GM21737 (cell line): Measurements from ENCODE around the gene RPS21.

ENCODE experiments used
- ATAC-seq: cut with Tn5 transposase; IDR thresholded peaks from one replicate; pipeline ENCODE4 v1.9.1; 2021; ENCODE audit warnings: mild to moderate bottlenecking, moderate library complexity; ENCODE audit not compliant: unreplicated experiment

Gene RPS21

DNA sequence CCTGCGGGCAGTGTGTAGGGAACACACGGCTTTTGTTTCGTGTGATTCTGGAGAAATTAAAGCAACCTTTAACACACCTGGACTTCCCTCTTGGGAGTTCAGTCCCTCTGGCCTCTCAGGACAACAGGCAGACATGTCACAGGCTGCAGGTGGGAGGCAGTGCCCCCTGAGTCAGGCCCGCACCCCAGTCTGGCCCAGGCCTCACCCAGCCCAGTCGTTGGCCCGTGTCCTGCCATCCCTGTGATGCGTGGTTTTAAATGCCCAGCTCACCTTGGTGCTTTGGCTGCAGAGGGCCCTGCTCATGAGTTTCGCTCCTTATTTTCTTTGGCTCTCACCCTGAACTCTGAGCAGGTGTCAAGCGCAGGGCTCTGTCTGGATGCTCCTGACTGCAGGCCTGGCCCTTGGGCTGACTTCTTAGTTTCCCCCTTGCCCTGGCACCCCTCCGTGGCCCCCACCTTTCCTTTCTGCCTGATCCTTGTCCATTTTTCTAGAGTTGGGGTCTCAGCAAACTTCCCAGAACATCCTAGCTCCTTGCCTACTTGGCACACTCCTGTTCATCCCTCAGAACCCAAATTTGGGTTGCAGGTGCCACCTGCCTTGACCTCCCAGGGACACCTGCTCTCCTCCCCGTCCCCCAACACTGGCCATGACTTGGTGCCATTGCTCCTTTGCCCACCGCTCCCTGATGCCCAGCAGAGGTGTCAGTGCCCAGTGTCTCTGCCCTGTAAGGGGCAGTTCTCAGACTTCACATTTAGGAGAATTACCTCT lies 22.4 kb downstream of the RPS21 start:
- no peak for ATAC-seq

GRCh38 chr20:62409931-62410745 lies 23.2 kb downstream of the RPS21 start:
- ATAC-seq: no peak

DNA sequence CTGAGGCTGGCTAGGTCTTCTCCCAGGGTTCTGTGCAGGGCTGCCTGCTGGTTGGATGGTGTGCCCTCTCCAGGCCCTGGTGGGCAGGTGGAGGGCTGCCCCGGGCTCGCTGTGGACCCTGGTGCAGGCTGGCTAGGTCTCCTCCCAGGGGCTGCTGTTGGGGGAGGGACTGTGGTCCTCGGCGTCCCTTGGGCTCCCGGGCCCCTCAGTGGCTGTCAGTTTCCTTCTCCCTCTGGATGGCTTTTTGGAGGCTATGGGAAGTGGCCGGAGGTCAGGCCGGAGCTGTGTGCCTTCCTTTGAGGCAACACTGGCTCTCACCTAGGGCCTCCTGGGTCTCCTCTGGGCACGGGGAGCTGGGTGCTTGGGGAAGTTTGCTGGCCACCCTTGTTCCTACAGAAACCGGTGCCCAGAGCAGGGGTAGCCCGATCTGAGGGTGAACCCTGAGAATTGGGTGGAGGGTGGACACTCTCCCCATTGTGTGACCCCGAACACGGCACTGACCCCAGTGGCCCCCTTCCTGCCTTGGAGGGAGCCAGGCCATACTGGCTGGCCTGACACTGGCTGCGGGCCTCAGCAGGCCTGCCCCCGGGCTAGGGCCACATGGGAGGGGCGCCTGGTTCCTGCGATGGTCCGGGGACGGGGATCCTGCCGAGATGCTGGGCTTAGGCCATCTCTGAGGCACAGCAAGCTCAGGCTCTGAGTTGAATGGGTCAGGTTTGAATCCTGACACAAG lies 24.0 kb downstream of the RPS21 start:
- no peak for ATAC-seq

DNA sequence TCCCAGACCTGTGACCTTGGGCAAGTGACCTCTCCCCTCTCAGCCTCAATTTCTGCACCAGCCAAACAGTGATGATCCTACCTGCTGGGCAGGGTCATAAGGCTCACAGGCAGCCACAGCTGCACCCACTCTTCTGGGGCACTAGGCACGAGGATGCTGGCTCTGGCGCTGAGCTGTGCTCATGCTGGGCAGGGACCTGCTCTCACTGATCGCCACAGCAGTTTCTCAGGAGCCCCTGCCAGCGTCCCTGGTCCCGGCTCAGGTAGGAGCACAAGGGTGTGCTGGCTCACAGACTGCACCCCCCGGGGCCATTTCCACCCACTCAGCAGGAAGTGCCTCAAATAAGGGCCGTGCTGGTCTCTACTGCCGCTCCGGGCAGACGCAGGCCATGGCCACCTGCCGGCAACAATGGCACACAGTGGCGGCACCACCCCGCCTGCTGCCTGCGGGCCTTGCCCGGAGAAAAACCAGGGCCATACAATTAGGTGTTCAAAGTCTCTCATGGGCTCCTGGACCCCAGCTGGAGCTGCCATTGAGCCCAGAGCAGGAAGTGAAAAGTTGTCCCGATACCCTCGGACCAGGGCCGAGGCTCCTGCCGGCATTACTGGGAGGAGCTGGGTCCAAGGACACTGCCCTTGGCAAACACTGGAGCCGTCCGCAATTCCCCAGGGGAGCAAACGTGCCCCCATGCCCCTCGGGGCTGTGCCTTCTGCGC lies 24.7 kb downstream of the RPS21 start:
- no peak for ATAC-seq

GRCh38 chr20:62412194-62413024 lies 25.5 kb downstream of the RPS21 start:
- no peak for ATAC-seq

DNA sequence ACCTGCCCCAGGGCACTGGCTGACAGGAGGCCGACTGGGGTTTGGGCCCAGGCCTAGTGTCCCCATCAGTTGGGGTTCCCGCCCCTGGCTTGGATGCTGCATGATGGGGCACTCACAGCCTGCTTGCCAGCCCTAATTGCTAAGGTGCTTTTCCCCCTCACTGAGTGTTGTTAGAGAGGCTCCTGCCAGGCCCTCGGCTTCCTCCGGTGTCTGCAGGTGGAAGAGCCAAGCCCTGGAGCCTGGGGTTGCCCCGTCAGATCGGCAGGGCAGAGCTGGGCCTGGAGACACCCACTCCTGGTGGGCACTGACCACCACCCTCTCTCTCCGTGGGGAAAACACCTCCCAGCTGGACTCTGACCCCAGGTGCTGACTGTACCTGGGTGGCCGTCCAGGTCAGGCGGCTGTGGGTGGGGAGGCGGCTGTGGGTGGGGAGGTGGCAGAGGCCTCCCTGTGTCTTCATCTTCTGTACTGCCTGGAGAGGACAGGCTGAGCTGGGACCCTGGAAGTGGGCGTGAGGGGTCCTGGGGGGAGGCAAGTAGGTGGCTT lies 26.2 kb downstream of the RPS21 start:
- no peak for ATAC-seq

DNA sequence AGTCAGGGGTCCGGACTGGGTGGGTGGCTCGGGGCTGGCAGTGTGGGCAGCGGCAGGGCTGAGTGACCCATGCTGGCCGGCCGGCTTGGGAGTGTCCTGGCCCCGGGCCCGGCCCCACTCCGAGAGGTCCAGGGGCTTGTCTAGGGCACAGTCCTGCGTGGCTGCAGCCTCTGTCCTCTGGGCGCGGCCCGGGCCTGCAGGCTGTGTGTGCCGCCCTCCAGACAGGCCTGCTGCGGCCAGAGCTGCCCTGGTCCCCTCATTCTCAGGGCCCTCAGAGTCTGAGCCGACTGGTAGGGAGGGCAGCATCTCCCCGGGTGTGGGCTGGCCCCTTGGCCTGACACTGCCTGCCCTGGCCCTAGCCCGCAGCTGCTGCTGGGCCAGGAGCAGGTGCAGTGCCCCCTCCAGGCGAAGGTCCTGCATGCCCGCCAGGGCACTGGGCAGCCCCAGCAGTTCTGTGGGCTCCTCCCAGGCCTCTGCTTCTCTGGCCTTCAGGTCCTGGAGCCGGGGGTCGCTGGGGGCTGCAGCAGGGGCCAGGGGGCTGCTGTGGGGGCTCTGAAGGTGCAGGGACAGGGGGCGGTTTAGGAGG lies 27.1 kb downstream of the RPS21 start:
- no peak for ATAC-seq

DNA sequence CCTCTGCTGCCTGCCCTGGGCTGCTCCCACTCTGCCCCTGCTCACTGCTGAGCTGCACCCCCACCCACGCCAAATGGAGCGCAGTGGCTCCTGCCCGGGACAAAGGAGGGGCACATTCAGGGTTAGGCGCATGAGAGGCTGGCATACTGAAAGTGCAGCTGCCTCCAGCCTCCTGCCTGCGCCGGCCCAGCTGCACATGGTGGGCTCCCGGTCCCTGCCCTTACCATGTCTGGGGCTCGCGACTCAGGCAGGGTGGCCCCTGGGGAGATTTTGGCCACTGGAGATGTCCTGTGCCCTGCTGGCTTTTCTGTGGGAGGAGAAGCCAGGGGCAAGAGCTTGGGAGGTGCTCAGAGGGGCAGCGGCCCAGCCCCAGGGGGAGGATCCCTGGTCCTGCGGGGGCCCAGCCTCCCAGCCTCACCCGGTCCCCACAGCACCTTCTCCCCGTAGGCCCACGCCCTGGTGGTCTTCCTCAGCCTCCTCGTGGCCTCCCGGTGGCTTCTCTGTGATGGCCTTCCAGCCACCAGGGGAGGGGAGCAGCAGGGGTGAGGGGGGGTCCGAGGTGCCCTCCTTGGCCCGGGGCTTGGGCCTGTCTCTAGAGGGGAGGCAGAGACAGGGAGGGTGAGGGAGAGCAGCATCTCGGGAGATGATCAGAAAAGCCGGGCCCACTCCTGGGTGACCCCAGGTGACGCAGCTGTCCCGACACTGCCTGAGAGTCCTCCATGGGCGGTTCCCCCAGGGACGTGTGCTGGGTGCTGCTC lies 28.6 kb downstream of the RPS21 start:
- no peak for ATAC-seq

DNA sequence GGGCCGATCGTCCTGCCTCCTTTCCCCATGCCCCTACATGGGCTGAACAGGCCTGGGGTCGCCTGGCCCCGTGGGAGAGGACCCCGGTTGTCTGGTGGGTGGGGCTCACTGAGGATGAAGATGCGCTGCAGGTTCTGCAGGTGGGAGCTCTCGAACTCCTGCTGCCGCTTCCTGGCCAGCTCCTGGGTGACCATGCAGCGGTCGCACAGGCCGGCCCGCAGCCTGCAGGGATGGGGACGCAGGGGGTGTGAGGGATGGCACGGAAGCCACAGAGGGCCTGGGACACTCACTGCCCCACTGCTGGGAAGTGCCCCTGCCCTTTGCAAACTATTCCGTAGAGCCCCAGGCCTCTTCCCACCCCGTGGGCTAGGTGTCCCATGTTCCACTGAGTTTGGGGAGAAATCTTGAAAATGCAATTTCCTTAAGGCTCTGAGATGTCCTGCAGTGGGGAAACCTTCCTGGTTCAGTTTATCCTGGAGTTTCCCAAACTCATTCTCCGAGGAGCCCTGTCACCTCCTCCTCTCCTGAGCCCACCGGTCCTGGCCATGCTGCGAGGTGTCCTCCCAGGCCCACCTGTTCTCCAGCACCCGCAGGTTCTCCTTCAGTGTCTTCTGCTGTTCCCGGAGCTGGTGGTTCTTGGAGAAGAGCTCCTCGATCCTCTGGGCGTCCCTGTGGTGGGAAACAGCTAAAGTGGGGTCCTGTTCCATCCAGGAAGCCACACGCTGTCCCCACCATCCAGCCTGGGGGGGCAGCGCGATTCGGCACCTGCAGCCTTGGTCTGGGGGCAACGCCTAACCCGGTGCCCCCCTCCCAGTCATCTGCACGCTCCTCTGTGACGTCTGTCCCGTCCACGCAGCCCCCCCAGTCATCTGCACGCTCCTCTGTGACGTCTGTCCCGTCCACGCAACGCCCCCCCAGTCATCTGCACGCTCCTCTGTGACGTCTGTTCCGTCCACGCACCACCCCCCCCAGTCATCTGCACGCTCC lies 30.0 kb downstream of the RPS21 start:
- no peak for ATAC-seq

DNA sequence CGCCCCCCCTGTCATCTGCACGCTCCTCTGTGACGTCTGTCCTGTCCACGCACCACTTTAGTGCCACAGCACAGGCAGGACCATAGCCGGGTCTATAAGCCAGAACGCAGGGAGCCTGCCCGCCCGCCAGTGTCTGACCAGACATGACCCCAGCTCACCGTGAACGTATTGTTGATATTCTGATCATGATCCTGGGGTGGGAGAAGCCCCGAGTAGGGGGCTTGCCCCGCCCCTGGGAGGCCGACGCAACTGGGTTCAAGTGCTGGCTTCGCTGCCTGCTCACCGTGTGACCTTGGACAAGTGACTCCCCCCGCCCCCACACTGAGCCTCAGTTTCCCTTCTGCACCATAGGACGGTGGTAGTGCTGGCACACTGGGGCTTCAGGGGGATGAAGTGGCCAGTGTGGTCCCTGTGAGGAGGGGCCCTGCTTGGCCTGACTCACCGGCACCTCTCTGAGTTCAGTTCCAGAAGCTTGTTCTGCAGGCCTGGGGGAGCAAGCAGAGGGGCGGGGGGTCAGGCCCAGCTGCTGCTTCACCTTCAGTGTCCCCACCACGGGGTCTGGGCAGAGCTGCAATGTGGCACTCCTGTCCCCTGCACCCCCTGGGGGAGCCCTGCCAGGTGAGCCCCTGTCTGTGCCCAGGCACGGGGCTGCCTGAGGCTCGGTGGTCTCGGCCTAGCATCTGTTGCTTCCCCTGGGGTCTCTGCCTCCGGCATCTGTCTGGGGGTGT lies 31.2 kb downstream of the RPS21 start:
- ATAC-seq: no peak

GRCh38 chr20:62418709-62419487 lies 32.0 kb downstream of the RPS21 start:
- ATAC-seq: no peak

- ATAC-seq: no peak
These were observed 32.9 kb downstream of the RPS21 start for GRCh38 chr20:62419759-62420158.

DNA sequence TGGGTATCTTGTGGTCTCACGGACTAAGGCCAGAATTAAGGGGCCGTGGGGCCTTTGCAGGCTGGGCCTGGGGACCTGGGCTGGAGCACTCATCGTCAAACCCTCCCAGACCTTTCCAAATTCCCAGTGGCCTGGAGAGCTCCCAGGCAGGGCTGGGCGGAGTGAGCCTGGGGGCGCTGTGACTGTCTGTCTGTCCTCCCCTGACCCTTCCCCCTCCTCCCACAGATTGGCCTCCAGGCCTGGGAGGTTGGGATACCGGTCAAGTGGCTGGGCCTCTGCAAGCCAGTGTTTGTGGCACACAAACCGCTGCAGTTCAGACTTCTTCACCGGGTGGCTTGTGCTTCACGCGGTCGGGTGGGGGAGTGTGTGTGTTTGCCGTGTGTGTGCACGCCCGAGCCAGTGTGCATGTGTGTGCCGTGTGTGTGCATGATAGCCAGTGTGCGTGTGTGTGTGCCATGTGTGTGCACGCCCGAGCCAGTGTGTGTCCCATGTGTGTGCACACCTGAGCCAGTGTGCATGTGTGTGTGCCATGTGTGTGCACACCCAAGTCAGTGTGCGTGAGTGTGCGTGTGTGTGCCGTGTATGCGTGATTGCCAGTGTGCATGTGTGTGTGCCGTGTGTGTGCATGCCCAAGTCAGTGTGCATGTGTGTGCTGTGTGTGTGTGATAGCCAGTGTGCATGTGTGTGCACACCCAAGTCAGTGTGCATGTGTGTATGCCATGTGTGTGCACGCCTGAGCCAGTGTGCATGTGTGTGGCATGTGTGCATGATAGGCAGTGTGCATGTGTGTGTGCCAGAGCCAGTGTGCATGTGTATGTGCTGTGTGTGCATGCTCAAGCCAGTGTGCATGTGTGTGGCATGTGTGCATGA lies 34.2 kb downstream of the RPS21 start:
- ATAC-seq: no peak

GRCh38 chr20:62421716-62421990 lies 34.8 kb downstream of the RPS21 start:
- ATAC-seq: no peak

GRCh38 chr20:62422636-62423325 lies 35.9 kb downstream of the RPS21 start:
- ATAC-seq: no peak
